Progenitor cell of endocrine pancreas (in vitro differentiated cells): Measurements from ENCODE around the gene ATXN10. TPM values are rescaled to one million over a fixed set of nuclear protein-coding genes. Genes with fewer than 3 reads are reported as not detected.

Experiments
- DNase-seq: peaks from one replicate; pipeline ENCODE4 v3.0.0; 2021; ENCODE audit warnings: low spot score; ENCODE audit not compliant: unreplicated experiment
- H3K27ac Mint-ChIP-seq: 2 replicates; pipeline ENCODE4 v1.8.0; 2021; ENCODE audit warnings: mild to moderate bottlenecking, moderate library complexity, mixed read lengths
- H3K27me3 Mint-ChIP-seq: 2 replicates; pipeline ENCODE4 v1.8.0; 2021; ENCODE audit warnings: mixed read lengths
- H3K36me3 Mint-ChIP-seq: 2 replicates; pipeline ENCODE4 v1.8.0; 2022; ENCODE audit warnings: mixed read lengths; ENCODE audit not compliant: insufficient read depth
- H3K4me1 Mint-ChIP-seq: 2 replicates; pipeline ENCODE4 v1.8.0; 2021; ENCODE audit warnings: low read depth, mixed read lengths
- H3K4me3 Mint-ChIP-seq: 2 replicates; pipeline ENCODE4 v1.8.0; 2021; ENCODE audit warnings: low read depth, mild to moderate bottlenecking, moderate library complexity, mixed read lengths
- H3K9me3 Mint-ChIP-seq: 2 replicates; pipeline ENCODE4 v1.8.0; 2021; ENCODE audit warnings: low read depth, mixed read lengths
- CTCF ChIP-seq: fragments of 200-600 bp; sonication (generic); IDR thresholded peaks from one replicate; pipeline ENCODE4 v1.5.0; 2021; ENCODE audit warnings: antibody characterized with exemption, mild to moderate bottlenecking; ENCODE audit not compliant: unreplicated experiment
- total RNA-seq: library from RNA; stranded (reverse); gene quantifications from 2 replicates; pipeline ENCODE4 v1.2.1, GENCODE V29; 2021

The ATXN10 gene
- total RNA-seq, 1 donor from 2014 or later, result 177 TPM

DNA sequence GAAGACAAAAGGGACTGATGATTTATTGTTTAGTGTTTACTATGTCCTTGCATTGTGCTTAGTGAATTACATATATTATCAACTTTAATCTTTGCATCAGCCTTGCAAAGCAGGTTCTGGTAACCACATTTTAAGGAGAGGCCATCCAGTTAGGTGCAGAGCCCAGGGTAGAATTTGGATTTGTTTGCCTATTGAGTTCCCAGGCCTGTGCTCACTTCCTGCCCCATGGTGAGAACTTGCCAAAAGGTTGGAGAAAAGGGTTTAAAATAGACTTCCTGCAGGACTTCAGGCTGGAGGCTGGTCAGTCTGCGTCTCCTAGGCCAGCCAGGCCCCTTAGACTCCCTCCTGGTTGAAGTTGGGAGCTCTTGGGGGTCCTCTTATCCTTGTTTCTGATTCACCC is 72.1 kb downstream of the ATXN10 start:
- Mint-ChIP-seq H3K4me3 (peak overlapping the region; percentile 4), H3K36me3 (peaks cover 39% of the 10 kb centered on the region)

GRCh38 chr22:45744442-45744841 is 72.8 kb downstream of the ATXN10 start:
- Mint-ChIP-seq H3K4me3 (no peak overlapping the region), H3K4me1 (peaks cover 54% of the 10 kb centered on the region), H3K27ac (peak overlapping the region; percentile 91), H3K36me3 (peaks cover 33% of the 10 kb centered on the region), H3K27me3 (no peaks in the 10 kb centered on the region), H3K9me3 (peaks cover 4% of the 10 kb centered on the region)
- DNase-seq, result no peak
- no peak for TF ChIP-seq CTCF

More for the DNA sequence above, 72.1 kb downstream of the ATXN10 start:
- no peak for DNase-seq
- no peaks in the 10 kb centered on the region for H3K27me3 Mint-ChIP-seq
- peak overlapping the region; percentile 91 for H3K27ac Mint-ChIP-seq
- H3K9me3 Mint-ChIP-seq, result peaks cover 4% of the 10 kb centered on the region
- H3K4me1 Mint-ChIP-seq, result peaks cover 54% of the 10 kb centered on the region
- TF ChIP-seq CTCF, result no peak

DNA sequence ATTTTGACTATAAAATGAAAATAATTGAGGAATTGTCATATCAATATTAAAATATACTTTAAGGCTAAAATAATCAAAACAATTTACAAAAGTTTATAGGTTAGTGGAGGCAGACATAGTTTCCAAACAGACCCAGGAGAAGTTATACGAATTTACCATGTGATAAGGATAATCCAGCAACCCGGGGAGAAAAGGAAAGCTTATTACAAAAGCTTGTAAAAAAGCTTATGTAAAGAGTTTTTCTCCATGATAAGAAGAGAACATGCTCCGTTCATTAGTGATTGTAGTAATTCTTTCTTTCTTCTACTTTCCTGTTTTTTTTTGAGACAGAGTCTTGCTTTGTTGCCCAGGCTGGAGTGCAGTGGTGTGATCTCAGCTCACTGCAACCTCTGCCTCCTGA is 79.0 kb downstream of the ATXN10 start:
- H3K4me1 Mint-ChIP-seq, result peaks cover 16% of the 10 kb centered on the region
- peaks cover 20% of the 10 kb centered on the region for H3K36me3 Mint-ChIP-seq
- DNase-seq, result no peak
- H3K9me3 Mint-ChIP-seq, result no peaks in the 10 kb centered on the region
- H3K27ac Mint-ChIP-seq, result no peak overlapping the region
- no peak overlapping the region for H3K4me3 Mint-ChIP-seq
- no peaks in the 10 kb centered on the region for H3K27me3 Mint-ChIP-seq
- no peak for TF ChIP-seq CTCF

- Mint-ChIP-seq H3K27ac (no peak overlapping the region), H3K36me3 (peaks cover 18% of the 10 kb centered on the region), H3K27me3 (no peaks in the 10 kb centered on the region), H3K9me3 (no peaks in the 10 kb centered on the region), H3K4me1 (peaks cover 13% of the 10 kb centered on the region), H3K4me3 (no peak overlapping the region)
- DNase-seq, result no peak
- no peak for TF ChIP-seq CTCF
Measured at GRCh38 chr22:45752036-45752435, 80.4 kb downstream of the ATXN10 start.

GRCh38 chr22:45754822-45755221 is 83.2 kb downstream of the ATXN10 start:
- H3K4me1 Mint-ChIP-seq, result peaks cover 9% of the 10 kb centered on the region
- no peak for DNase-seq
- H3K27ac Mint-ChIP-seq, result no peak overlapping the region
- H3K27me3 Mint-ChIP-seq, result no peaks in the 10 kb centered on the region
- TF ChIP-seq CTCF, result no peak
- no peaks in the 10 kb centered on the region for H3K9me3 Mint-ChIP-seq
- peaks cover 16% of the 10 kb centered on the region for H3K36me3 Mint-ChIP-seq
- no peak overlapping the region for H3K4me3 Mint-ChIP-seq
